NCI-H2227 treated with DMSO at 0.1 percent for 48 hours (cell line): ENCODE measurements around the gene TENT4B.
"Not testable (repeated sequence)": the region's sequence is repeated elsewhere in the genome, so short reads cannot be mapped to it uniquely, and the experiment has no call there.

Experiments
- DNase-seq: peaks from one replicate; lab custom pipeline; 2025; lab: John Stamatoyannopoulos, UW

Gene TENT4B

DNA sequence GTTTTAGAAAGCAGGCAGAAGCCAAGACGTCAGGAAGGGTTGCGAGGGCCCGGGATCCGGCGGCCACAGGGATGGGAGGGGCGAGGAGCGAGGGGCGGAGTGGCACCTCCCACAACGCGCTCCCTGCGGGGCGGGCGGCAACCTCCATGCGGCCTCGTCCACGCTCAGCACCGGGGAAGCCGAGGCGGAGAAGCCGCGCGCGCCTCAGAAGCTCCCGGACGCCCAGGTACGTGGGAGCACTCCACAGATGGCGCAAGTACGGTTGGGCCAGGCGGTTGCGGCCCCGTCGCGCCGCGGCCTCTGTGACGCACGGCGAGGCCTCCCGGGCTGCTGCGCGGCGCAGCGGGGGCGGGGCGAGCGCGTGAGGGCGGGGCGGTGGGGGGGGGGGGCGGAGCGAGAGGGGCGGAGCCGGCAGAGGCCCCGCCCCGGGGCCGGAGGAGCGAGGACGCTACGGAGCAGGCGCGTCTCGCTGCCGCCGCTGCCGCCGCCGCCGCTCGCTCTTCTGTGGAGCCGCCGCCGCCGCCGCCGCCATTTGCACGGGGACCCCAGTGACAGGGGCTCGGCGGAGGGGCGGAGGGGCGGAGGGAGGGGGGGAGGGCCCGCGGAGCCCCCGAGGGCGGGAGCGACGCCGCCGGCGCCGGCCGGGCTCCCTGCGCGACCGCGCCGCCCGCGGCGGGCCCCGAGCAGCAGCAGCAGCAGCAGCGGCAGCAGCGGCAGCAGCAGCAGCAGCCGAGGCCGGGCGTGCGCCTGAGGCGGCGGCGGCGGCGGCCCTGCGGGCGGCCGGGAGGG lies at the start of gene TENT4B:
TSS of gene TENT4B (plus strand) at position 500 of the 789 bp plus-strand sequence. CDS start 316 bp downstream, outside the sequence.
- peak; percentile 72 for DNase-seq

DNA sequence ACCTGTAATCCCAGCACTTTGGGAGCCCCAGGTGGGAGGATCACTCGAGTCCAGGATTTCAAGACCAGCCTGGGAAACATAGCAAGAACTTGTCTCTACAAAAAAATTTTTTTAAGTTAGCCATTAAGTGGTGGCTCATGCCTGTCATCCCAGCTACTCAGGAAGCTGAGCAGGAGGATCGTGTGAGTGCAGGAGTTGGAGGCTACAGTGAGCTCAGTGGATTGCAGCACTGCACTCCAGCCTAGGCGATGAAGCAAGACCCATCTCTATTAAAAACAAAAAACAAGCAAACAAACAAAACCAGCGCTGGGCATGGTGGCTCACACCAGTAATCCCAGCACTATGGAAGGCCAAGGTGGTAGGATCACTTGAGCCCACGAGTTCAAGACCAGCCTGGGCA lies 49.3 kb upstream of the TENT4B start:
- DNase-seq: no peak

DNA sequence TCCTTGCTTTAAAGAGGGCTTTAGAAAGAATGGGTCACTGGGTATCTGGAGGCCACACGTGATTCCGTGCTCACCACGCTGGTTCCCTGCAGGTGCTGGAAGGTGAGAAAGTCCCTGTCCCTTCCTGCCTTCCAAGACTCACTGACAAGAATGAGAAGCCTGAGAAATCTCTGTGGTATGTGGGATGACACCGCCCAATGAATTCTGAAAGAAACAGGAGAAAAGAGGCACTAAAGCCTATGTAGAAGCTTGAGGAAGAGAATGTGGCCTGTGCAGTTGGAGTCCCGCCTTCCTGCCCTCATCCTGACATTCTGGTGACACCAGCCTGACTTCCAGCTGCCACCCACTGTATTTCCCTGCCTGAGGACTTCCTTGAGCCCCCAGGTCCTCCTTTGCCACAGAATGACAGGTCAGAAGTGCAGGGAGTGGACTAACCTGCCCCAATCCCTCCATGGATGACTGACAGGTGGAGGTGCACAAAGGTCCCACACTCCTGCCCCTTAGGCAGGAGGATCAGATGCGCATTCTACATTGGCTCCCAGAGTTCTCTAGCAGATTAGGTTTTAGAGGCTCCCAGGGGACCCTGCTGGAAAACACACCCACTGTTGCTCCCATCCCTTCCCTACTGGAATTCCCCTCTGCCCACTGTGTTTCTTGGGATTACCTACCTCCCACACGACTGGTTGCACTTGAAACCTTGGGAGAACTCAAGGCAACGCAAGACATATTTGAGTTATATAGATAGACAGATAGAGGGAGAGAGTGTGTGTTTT lies 38.6 kb upstream of the TENT4B start:
- no peak for DNase-seq

DNA sequence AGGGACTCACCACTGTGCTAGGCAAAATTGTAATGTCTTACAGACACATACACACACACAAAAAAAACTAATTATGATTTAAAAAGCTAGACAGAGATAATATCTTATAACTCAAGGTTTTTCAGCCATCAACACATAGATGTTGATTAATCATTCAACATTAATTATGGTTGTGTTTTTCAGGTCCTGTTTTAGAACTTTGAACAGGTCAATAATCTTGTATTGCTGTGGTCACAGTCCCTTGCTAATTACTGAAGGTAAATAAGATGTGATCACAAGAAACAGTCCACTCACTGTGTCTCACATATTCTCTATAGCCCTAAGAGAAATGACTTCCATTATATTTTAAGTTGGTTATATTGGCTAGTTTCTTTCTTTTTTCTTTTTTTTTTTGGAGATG lies 32.4 kb upstream of the TENT4B start:
- DNase-seq: no peak

DNA sequence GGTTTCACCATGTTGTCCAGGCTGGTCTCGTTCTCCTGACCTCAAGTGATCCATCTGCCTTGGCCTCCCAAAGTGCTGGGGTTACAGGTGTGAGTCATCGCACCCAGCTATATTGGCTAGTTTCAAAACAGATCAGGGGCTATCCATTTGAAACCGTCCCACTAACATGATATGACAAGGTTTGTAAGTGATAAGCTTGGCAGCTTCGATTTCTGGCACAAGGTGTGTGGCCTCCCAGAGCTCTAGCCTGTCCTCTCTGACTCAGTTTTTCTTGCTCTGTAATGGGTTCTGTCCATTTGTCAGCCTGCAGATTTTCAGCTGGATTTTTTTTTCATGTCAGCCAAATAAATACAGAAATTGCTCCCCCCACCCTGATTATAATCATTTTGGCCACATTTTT lies 31.8 kb upstream of the TENT4B start:
- no peak for DNase-seq

DNA sequence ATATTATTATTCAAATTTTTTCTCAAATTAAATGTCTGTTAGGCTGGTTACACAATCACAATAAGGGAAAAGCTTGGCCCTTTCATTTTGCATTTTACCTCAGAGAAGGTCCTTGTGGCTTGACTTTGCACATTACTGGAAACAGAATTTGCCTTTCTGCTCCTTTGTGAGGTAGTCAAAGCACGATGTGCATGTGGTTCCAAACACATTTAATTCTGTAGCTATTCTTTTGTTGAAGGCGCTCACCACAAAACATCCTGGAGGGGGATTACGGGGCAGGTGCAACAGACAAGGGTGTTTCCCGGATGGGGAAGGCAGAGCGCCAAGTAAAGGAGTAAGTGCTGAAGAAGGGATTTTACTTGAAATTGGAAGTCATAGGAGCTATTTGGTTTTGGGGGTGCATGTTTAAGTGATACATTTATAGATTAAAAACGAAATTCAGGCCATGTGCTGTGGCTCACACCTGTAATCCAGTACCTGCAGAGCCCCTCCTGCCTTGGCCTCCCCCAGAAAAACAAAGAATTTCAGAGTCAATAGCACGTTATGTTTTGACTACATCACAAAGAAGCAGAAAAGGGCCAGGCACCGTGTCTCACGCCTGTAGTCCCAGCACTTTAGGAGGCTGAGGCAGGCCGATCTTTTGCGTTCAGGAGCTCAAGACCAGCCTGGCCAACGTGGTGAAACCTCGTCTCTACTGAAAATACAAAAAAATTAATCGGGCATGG lies 31.2 kb upstream of the TENT4B start:
- DNase-seq: no peak

DNA sequence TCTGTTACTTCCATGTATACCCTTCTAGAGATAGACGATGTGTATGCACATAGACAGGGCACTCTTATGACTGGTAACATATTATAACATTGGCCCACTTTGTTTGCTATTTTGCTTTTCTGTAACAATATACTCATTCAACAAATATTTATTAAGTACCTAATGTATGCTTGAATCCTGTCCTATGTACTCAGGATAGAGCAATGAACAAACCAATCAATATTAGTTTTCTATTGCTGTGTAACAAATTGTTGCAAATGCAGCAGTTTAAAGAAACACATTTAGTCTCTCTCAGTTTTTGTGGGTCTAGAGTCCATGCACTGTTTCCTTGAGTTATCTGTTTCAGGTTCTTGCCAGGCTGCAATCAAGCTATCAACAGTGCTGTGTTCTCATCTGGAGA lies 29.7 kb upstream of the TENT4B start:
- DNase-seq: no peak

DNA sequence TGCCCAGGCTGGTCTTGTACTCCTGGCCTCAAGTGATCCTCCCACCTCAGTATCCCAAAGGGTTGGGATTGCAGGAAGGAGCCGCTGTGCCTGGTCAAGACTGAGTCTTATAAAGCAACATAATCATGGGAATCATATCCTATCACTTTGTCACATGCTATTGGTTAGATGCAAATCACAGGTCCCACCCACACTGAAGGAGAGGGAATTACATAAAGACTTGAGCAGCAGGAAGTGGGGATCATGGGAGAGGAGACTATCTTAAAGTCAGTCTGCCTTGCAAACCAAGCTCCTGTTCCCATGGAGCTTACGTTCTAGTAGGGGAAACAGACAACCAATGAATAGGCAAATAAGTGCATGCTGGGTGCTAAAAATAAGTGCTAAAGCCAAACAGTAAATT lies 28.3 kb upstream of the TENT4B start:
- DNase-seq: no peak

DNA sequence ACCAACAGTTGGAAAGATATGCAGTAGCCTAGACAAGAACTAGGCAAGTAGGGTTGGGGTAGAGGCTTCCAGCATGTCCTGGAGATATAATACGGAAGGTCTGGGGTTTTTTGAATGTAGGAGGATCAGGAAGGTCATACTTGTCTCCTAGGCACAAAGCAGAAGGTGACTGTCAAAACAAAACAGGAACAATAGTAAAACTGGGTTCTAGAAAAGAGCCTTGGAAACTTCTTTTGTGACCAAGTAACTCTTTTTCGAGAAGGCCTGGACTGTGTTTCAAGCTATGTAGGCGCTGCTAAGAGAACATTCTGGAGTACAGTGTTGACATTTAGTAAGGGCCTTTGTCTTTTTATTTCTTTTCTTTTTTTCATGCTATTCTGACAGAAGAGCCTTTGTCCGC lies 26.9 kb upstream of the TENT4B start:
- no peak for DNase-seq

DNA sequence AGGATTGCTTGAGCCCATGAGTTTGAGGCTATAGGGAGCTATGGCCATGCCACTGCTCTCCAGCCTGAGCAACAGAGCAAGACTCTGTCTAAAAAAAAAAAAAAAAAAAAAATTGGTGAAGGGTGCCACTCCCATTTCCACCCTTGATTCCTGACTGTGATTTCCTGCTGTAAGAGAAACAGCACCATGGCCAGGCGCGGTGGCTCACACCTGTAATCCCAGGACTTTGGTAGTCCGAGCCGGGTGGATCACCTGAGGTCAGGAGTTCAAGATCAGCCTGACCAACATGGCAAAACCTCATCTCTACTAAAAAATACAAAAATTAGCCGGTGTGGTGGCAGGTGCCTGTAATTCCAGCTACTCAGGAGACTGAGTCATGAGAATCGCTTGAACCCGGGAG lies 20.5 kb upstream of the TENT4B start:
- not testable (repeated sequence) for DNase-seq

DNA sequence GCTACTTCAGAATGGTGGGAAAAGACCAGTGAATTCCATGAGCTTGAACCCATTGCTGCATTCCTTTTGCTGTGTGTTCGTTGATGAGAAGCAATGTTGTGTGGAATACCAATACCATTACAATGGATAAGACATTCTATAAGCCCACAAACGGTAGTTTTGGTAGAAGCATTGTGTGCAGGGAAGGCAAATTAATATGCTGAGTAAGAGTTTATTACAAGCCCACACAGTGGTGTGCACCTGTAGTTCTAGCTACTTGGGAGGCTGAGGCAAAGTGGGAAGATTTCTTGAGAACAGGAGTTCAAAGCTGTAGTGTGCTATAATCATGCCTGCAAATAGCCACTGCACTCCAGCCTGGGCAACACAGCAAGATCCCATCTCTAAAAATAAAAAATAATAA lies 19.9 kb upstream of the TENT4B start:
- DNase-seq: no peak

DNA sequence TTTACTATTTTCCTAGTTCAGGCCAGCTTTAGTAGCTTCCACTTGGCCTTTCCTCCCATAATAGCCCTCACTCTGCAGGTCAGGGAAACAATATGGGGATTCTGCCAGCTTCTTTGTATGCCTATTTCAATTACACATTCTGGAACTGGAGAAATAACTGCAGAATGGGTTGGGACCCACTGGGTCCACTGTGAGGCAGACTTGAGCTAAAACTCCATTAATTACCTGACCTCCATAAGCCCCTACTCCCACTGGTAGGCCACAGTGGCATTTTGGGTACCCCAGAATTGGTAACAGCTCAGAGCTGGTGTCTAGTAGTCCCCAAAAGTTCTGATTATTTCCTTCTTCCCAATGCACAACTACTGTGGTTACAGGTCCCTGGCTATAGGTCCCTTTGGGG lies 16.7 kb upstream of the TENT4B start:
- DNase-seq: no peak

DNA sequence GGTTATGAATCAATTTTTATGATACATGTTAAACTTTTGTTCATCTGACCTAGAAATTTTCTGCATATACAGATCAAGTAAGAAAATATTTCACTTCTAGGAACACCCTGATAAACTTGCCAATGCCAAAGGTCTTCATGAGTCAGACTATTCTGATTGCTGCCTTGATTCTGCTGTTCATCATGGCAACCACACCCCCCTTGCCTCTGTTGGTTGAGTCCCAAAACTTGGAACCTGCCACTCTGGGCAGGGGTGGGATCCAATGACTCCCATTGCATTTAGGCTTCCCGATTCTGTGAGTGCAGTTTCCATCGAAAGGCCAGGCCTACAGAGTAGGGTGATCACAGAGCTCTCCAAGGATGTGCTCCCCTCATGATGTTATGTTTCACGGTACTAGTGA lies 15.8 kb upstream of the TENT4B start:
- DNase-seq: no peak

DNA sequence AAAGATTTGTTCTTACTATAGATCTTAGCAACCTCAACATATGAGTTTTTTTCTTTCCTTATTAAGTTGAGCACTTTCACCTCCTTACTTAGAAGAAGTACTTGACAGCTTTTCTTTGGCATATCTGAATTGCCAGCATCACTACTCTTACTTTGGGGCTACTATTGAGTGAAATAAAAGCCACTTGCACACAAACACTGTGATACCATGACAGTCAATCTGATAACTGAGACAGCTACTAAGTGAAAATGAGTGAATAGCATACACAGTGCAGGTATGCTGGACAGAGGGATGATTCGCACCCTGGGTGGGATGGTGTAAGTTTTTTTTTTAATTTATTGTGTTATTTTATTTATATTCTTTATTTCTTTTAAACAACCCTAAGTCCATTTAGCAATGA lies 13.5 kb upstream of the TENT4B start:
- no peak for DNase-seq

DNA sequence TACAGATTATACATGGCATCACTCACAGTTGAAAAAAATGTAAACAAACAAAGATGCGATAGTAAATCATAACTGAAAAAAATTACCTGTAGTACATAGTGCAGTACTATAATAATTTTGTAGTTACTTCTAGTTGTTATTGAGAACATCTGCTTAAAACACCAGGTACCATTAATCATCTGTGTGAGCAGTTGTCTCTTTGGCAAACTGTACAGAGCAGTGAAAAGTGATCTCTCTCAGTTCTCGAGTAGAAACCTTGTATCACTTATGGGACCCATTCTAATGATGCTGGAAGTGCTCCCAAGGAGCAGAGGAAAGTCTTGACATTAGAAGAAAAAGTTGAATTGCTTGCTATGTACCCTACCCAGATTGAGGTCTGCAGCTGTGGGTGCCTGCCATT lies 8.9 kb upstream of the TENT4B start:
- DNase-seq: no peak

DNA sequence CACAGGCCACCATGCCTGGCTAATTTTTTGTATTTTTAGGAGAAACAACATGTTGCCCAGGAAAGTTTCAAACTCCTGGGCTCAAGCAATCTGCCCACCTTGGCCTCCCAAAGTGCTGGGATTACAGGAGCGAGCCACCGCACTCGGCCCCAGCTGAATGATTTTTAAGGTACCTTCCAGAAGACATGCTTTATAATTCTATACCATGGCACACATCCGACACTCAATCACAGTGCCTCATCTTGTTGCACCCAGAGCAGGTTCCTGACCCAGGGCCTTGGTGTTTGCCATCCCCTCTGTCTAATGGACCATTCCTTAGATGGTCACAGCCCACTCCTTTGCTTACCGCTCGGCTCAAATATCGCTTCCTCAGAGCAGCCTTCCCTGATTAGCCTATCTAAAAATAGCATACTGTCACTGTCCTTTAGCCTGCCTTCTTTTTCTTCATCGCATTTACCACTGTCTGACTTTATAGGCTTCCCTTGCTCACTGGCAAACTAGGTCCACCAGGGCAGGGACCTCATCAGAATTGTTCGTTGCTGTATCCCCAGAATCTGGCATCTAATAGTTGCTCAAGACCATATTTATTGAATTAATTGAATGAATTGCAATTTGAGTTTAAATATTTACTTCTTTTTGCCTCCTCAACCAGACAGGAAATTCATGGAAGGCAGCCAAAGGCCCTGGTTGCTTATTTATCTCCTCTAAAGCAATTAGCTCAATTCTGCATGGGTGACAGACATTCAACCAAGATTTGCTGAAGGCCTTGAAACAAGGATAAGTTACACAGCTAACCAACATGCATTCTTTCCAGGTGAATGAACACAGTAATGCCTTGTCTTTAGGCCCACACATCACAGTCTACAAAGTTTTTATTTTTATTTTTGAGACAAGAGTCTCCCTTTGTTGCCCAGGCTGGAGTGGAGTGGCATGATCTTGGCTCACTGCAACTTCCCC lies 6.3 kb upstream of the TENT4B start:
- no peak for DNase-seq

DNA sequence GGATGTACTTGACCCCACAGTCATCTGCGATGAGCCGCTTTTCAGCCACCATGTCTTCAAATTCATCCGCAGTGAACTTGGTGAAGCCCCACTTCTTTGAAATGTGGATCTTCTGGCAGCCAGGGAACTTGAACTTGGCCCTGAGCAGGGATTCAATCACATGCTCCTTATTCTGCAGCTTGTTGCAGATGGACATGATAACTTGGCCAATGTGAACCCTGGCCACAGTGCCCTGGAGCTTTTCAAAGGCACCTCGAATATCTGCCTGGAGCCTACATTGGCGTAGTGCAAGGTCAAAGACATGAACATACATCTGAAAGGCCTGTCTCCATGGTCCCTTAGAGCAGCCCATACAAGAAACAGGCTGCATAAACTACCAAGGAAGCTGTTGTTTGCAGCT lies 1.8 kb upstream of the TENT4B start:
- no peak for DNase-seq

DNA sequence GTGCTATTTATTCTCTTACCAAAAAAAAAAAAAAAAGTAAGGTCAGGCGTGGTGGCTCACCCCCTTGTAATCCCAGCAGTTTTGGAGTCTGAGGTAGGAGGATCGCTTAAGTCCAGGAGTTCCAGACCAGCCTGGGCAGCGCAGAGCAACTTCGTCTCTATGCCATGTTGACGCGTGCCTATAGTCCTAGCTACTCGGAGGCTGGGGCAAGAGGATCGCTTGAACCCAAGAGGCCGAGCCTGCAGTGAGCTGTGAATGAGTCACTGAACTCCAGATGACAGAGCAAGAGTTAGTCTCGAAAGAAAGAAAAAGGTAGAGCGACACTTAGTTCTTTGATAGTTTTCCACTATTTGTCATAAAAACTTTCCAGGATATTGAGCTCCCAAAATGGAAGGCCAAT lies 1.4 kb upstream of the TENT4B start:
- DNase-seq: no peak

DNA sequence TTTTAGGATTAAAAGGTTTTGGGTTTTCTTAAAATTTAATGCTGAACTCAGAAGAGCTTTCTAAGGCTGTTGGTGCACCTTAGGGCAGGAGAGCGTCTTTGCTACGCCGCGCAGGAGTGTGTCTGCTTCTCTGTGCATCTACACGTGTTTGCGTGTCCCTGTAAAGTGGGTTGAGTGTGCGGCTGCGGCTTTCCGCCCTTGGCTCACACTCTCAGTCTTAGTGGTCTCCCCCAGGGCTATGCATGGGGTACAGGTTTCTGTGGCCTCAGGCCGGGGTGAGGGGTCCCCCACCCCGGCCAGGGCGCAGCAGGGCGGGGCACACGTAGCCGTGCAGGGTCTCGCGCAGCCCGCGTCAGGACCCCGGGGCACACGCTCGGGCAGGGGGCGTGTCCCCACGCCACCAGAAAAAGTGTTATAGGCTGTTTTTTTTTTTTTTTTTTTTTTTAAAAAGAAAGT lies 727 bp upstream of the TENT4B start:
- peak; percentile 50 for DNase-seq

DNA sequence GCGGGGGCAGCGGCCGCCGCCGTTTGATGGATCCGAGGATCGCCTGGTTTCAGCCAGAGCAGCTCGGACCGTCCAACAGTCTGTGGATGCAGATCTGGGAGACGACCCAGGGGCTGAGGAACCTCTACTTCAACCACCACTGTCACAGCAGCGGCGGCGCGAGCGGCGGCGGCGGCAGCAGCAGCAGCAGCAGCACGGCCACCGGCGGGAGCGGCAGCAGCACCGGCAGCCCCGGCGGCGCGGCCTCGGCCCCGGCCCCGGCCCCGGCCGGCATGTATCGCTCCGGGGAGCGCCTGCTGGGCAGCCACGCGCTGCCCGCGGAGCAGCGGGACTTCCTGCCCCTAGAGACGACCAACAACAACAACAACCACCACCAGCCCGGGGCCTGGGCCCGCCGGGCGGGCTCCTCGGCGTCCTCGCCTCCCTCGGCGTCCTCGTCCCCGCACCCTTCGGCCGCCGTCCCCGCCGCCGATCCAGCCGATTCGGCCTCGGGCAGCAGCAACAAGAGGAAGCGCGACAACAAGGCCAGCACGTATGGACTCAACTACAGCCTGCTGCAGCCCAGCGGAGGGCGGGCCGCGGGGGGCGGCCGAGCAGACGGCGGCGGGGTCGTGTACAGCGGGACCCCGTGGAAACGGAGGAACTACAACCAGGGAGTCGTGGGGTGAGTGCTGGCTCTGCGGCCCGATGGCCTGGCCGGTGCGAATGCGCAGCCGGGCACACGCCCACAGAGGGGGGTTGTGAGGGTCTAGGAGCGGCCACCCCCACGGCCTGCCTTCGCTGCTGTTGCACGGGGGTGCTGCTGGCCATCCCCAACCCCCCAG lies 702 bp downstream of the TENT4B start:
- no peak for DNase-seq
